ENCODE data around the gene INA. TPM values are rescaled to one million over a fixed set of nuclear protein-coding genes. Genes with fewer than 3 reads are reported as not detected.

The INA gene
- total RNA-seq, 1 donor from 2014 or later: not detected

DNA sequence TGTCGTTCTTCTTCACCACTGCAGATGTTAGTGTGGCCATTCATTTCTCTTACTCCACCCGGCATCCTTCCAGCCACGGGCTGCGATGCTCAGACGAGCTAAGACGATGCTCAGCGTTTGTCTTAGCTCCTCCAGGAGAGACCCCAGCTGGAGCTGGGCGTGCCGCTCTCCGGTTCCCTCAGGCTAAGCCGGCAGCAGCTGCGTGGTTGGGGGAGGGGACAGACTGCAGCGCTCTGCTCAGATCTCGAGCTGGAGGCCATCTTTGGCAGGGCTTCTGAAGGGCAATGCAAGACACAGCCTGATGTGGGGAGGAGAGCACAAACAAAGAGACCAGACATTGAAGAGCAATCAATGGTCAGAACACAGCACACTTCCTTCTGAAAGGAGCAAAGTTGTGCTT, 4.8 kb downstream of the INA start:
- Histone ChIP-seq H3K27me3 (ENCODE audit: low read depth) (peaks cover 47% of the 10 kb centered on the region), H3K4me3 (no peak overlapping the region), H3K27ac (no peak overlapping the region), H3K4me1 (peaks cover 5% of the 10 kb centered on the region), H3K9me3 (no peaks in the 10 kb centered on the region), H3K36me3 (no peaks in the 10 kb centered on the region)
- ATAC-seq (no peak), DNase-seq (no peak)
- intact Hi-C loops (cut with DNase I): no loop called here
- TF ChIP-seq, protein P1, sequence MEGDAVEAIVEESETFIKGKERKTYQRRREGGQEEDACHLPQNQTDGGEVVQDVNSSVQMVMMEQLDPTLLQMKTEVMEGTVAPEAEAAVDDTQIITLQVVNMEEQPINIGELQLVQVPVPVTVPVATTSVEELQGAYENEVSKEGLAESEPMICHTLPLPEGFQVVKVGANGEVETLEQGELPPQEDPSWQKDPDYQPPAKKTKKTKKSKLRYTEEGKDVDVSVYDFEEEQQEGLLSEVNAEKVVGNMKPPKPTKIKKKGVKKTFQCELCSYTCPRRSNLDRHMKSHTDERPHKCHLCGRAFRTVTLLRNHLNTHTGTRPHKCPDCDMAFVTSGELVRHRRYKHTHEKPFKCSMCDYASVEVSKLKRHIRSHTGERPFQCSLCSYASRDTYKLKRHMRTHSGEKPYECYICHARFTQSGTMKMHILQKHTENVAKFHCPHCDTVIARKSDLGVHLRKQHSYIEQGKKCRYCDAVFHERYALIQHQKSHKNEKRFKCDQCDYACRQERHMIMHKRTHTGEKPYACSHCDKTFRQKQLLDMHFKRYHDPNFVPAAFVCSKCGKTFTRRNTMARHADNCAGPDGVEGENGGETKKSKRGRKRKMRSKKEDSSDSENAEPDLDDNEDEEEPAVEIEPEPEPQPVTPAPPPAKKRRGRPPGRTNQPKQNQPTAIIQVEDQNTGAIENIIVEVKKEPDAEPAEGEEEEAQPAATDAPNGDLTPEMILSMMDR (IDR thresholded peaks at IDR 0.05): no peak

DNA sequence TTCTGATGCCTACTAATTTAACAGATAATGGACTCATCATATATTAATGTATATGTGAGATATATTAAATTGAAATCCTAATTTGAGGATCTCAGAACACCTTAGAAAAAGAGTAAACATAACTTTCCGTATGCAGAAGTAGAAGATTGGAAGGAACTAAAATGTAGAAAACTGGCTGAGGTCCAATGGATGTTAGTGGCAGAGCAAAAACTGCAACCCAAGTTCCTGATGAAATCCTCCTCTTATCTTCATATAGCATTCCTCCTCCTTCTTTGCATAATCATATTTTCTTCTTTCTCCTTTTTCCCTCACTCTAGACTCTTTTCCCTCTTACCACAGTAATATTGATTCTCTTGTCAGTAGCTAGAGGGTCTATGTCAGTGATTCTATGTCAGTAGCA, 6.0 kb downstream of the INA start:
- Histone ChIP-seq H3K36me3 (no peaks in the 10 kb centered on the region), H3K4me1 (no peaks in the 10 kb centered on the region), H3K27me3 (ENCODE audit: low read depth) (peaks cover 44% of the 10 kb centered on the region), H3K4me3 (no peak overlapping the region), H3K9me3 (no peaks in the 10 kb centered on the region), H3K27ac (no peak overlapping the region)
- TF ChIP-seq, protein P1 (IDR thresholded peaks at IDR 0.05): no peak
- DNase-seq (no peak), ATAC-seq (no peak)
- intact Hi-C loops (cut with DNase I): no loop called here

DNA sequence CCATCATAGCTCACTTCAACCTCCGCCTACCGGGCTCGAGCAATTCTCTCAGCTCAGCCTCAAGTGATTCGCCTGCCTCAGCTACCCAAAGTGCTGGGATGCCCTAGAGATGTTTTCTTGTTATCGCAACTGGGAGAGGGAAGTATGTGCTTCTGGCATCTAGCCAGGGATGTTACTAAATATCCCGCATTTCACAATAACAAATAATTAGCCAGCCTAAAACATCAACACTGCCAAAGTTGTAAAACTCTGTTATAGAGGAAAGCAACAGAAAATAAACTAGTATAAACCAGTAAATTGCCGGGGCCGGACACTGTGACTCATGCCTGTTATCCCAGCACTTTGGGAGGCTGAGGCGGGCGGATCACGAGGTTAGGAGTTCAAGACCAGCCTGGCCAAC, 7.2 kb downstream of the INA start:
- Histone ChIP-seq H3K27ac (no peak overlapping the region), H3K4me3 (no peak overlapping the region), H3K9me3 (no peaks in the 10 kb centered on the region), H3K4me1 (no peaks in the 10 kb centered on the region), H3K27me3 (ENCODE audit: low read depth) (peaks cover 37% of the 10 kb centered on the region), H3K36me3 (no peaks in the 10 kb centered on the region)
- ATAC-seq: peak in 1 of 2 donors; percentile 32
- TF ChIP-seq, protein P1 (IDR thresholded peaks at IDR 0.05): no peak
- no peak for DNase-seq
- intact Hi-C loops (cut with DNase I): no loop called here

DNA sequence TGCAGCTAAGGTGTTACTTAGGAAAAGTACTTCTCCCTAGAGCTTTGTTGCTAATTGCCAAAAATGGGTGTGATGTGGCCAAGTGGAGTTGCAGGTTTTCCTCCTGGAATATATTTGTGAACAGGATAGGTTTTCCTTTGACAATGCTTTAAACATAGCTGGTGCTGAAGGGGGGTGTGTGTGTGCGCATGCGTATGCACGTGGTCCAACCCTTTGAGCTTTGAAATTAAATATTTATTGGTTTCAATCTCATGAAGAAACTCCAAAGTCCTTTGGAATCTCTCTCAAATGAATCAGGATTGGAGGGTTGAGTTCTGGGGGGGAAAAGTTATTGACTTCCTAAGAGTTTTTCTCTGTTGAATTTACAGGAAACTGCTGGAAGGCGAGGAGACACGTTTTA, 11.1 kb downstream of the INA start:
- DNase-seq: no peak
- Histone ChIP-seq H3K27ac (no peak overlapping the region), H3K4me1 (no peaks in the 10 kb centered on the region), H3K9me3 (no peaks in the 10 kb centered on the region), H3K4me3 (no peak overlapping the region), H3K27me3 (ENCODE audit: low read depth) (peaks cover 14% of the 10 kb centered on the region), H3K36me3 (no peaks in the 10 kb centered on the region)
- ATAC-seq: no peak
- intact Hi-C loops (cut with DNase I): no loop called here
- TF ChIP-seq, protein P1 (IDR thresholded peaks at IDR 0.05): no peak

DNA sequence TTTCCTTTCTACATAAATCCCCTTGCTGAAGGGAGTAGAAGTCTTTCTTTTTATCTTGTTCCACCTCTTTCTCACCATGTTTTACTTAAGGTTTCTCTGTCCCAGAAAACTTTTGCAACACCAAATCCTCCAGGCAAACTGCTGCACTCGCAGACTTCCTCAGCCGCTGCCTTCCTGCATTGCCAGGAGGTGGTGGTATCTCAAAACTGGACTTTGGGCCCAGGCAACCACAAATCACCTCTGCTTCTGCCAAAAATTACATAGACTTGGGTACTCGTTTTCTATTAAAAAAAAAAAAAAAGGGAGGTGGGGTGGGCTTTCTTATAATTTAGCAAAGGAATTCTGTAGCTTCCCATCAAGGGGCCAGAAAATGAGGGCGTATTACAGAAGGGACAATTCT, 14.7 kb downstream of the INA start:
- no peak overlapping the region for H3K4me3 ChIP-seq
- peaks cover 9% of the 10 kb centered on the region for H3K27me3 ChIP-seq (ENCODE audit: low read depth)
- DNase-seq: no peak
- TF ChIP-seq, protein P1 (IDR thresholded peaks at IDR 0.05): no peak
- H3K36me3 ChIP-seq: no peaks in the 10 kb centered on the region
- no peaks in the 10 kb centered on the region for H3K4me1 ChIP-seq
- no peaks in the 10 kb centered on the region for H3K9me3 ChIP-seq
- H3K27ac ChIP-seq: no peak overlapping the region
- no peak for ATAC-seq
- intact Hi-C loops (cut with DNase I): no loop called here
